GM21447 (cell line): ENCODE data around the gene GSG1L.

ENCODE experiments used
- ATAC-seq: cut with Tn5 transposase; IDR thresholded peaks from one replicate; pipeline ENCODE4 v1.9.1; 2021; ENCODE audit not compliant: unreplicated experiment

Gene GSG1L

DNA sequence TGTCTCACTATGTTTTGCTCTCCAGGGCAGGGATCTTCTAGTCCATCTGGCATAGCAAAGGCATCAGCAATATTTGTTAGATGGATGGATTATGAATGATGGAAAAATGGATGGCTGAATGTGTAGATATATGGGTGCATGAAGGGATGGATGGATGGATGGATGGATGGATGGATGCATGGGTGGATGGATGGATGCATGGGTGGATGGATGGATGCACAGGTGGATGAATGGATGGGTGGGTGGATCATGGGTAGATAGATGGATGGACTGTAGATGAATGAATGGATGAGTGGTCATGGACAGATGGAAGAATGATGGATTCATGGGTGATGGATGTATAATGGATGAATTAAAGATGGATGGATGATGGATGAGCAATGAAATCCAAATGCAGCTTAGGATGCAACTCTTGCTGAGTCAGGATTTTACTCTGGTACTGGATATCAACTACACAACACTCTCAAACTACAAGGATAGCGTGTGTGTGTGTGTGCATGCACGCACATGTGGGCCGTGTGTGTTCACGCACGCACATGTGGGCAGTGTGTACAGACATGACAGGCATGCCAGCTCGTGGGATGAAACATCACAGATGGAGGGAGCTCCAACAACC is 34.0 kb downstream of the GSG1L start:
- no peak for ATAC-seq

DNA sequence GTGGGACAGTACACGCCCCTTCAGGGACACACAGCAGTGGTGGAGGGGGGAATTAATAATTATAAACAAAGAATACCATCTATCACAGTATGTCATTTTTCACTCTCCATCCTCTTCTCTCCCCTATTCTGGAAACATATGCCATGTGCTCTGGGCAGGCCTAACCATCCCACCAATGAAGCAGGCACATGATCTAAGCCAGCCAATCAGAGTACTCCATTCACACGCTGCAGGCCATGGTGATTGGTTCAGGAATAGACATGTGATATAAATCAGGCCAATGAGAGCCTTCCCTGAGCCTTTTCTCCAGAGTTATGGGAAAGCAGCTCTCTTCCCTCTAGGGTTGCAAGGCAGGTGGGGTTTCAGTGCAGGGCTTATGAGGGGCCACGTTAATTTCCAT is 36.5 kb downstream of the GSG1L start:
- ATAC-seq, result no peak

DNA sequence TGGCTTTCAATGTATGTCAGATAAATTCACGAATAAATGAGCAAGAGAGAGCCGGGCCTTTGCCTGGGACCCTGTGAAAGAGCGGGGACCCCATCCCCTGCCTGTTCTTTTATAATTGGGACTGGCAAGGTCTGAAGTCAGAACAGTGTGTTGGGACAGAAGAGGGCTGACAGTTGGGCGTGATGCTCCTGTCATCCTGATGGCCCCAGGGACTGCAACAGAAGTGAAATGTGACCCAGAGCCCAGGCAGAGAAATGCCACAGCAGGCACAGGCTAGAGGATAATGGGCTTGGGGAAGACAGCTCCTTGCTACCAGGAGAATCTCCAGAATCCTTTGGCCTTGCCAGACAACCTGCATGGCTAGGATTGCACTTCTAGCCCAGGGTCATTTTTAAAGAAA is 37.9 kb downstream of the GSG1L start:
- ATAC-seq, result no peak

DNA sequence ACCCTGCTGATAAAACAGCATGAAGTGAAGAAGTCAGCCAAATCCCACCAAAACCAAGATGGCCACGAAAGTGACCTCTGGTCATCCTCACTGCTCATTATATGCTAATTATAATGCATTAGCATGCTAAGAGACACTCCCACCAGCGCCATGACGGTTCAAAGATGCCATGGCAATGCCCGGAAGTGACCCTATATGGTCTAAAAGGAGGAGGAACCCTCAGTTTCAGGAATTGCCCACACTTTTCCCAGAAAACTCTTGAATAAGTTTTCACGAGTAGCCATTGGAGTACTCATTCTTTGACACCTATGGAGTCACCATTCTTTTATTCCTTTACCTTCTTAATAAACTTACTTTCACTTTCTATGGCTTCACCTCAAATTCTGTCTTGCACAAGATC is 44.3 kb downstream of the GSG1L start:
- ATAC-seq, result no peak

DNA sequence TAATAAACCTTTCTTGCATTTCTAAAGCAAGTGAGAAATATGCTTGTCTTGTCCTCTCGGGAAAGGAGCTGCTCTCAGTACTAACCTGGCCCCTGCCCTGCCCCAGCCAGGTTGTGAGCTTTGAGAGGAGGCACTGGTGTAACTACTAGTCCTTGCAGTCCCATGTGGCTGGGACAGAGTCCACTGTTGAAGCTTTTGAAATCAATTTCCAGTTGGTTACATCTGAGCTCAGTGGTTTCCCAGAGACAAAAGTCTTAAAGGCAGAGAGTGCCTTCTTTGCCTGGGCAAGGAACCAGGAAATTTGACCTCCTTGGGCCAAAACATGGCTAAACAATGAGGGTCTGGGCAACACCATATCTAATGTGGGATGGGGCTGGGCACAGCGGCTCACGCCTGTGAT is 48.7 kb downstream of the GSG1L start:
- ATAC-seq, result no peak

DNA sequence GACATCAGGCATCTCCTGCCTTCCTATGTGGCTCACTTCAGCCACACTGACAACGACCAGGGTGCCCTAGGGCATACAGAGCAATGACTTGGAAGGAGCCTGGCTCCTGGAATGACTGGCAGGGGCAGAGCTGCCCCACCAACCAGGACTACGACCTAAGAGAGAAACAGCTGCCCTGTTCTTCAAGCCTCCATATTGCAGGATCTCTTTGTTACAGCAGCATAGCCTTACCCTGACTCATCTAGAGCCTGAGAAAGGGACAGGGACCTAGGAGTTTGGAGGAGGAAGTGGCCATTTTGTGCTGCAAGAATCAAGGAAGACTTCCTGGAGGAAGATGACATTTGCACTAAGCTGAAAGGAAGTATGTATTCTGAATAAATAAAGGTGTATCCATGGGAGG is 49.6 kb downstream of the GSG1L start:
- ATAC-seq, result no peak

DNA sequence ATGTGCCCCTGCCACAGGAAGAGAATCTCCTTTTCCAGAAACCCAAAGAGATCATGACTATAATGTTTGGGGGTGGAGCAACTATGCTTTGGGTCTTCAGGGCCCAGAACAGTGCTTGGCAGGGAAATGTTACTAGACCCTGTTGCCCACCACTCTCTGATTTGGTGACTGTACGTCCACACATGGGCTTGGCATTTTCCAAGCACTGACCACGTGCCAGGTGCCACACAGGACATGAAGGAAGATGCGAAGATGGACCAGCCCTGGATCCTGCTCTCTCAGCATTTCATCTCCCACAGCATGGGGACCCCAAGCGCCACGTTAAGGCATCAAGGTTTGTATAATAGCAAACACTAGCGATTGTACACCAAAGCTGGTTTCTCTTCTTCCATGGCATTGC is 50.1 kb downstream of the GSG1L start:
- no peak for ATAC-seq

DNA sequence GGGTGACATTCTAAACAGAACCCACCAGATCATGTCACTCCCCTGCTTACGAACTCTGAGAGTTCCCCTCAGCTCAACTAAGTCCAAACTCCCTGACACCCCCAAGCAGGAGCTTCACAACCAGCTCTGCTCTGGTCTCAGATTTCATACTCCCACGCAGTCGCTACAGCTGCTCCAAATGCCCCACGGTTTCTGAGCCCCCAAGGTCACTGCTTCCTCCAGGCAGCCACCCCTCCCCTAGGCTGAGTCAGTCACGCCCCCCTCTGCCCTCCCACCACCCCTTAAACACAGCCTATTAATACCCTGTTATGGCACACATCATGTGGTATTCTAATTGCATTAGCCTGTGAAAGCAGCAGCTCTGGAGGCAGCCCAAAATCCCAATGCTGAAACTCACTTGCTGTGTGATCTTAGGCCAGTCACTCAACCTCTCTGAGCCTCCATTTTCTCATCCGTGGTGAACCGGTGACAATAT is 51.5 kb downstream of the GSG1L start:
- no peak for ATAC-seq

DNA sequence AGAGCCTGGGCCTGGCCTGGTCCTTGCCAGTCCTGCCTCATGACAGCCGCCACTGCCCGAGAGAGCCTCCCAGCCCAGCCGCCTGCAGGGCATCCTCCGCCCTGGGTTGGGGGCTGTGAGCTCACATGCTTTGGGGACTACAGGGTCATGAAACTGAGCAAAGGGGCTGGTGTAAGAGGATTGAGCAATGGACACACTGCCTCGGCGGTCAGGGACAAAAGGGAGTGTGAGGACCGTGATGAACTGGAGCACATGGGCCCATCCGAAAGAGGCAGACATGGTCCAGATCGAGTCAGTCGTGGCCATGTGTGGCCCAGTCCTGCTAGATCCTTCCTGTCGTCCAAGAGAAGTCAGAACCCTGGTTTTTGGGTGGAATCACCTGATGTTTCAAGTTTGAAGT is 52.3 kb downstream of the GSG1L start:
- ATAC-seq, result no peak

DNA sequence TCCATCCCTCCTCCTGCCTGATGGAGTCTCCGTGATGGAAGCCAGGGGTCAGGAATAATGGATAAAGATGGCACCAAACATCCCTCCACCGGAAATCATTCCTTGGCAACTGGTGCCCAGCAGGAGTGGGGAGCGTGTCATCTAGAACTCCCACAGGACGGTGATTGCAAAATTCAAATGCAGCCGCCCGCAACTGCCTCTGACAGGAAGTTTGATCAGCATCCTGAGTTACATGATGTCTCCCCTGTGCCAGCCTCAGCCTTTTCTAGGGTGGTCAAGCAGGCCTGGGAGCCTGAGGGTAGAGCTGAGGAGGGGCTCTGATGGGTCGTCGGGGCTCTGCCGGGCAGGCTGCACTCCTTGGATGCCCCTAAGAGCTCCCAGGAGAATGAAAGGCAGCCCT is 52.8 kb downstream of the GSG1L start:
- ATAC-seq, result no peak

DNA sequence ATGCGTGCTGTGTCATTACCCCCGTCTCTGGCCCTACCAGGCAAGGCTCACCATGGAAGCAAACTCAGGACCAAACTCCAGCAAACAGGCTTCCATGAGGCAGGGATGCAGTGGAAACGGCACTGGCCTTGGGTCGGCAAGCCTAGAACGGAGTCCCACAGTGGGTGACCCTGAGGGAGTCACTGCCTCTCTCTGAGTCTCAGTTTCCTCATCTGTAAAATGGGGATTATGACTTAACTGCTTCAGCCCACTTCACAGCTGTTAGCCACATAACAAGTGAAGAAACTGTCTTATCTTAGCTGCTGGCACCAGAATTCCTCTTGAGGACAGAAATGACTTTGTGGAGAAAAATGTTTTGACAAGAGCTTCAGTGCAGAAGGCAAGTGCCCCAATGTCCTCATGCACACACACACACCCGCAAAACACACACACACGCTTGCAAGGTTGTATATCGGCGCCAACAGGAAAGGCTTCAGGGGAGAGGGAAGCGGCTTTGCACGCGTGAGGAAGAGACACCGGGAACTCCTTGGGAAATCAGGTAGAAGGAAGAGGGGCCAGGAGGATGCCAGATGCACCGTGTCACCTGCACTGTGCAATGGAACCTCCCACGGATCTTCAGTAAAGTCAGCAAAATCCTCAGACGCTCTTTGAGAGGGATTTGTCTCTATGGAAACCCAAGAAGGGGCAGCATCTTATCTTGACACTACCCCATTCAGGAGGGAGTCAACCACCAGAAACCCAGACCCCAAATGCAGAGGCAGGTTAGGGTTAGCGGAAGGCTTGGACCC is 53.7 kb downstream of the GSG1L start:
- ATAC-seq, result no peak

DNA sequence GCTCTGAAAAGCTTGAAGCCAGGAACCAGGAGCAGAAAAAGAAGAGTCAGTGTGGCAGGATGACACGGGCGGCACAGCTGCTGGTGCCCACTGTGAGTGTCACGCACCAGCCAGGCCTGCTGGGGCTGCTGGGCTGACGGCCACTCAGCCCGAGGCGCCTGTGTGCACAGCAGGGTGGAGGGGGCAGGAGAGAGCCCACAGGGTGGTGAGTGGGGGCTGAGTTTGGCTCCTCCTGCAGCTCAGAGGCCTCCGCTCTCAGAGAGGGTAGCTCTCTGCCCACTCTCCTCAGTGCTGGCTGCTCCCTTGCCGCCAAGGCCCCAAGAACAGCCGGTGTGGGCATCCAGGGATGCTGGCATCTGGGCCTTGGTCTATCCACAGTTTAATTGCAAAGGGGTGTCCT is 59.6 kb downstream of the GSG1L start:
- ATAC-seq, result no peak

DNA sequence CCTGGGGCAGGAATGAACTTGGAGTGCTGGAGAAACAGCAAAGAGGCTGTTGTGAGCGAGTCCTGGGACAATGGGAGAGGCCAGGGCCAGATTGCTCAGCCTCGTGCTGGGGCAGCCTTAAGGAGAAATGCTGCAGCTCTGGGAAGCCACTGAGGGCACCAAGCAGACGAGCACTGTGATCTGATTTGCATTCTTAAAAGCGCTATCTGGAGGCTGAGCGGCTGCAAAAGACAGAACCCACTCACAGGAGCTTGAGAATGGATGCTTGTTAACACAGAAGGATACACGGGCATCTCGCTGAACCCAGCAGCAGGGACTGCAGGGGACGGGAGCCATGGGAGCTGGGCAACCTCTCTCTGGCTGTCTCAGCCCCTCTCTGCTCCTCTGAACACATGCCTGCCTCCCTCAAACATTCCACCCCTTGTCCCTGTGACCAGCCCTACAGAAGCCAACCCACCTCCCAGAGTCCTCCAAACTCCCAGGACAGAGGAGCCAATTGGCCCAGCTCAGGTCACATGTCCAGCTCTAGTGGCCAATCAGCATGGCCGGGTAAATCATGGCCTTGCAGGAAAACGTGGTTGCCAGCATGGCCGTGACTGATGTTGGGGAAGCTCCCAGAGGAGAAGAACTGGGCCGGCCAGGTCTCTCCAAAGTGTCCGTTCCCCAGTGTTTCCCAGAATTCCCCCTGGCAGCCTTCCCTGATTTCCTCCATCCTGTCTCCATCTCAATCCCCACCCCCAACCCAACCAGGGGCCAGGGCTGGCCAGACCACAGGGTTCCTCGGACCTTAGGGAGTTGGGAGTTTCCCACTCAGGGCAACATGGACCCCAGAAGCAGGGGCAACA is 60.3 kb downstream of the GSG1L start:
- no peak for ATAC-seq

DNA sequence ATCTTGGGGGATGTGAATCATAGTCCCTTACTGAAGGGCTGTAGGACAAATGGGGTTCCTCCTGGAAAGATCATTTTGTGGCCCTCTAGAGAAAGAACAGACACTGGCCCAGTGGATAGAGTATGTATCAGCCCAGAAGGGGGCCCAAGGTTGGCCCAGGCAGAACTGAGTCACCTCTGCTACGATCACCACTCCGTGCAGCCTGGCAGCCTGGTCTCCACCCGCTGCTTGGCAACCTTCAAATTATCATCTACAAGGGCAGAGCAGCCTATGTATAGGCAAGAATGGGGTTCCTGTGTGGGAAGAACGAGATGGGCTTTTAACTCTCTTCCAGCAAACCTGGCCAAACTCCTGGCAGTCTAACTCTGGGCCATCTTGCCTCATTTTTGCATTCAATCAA is 61.9 kb downstream of the GSG1L start:
- ATAC-seq, result no peak

DNA sequence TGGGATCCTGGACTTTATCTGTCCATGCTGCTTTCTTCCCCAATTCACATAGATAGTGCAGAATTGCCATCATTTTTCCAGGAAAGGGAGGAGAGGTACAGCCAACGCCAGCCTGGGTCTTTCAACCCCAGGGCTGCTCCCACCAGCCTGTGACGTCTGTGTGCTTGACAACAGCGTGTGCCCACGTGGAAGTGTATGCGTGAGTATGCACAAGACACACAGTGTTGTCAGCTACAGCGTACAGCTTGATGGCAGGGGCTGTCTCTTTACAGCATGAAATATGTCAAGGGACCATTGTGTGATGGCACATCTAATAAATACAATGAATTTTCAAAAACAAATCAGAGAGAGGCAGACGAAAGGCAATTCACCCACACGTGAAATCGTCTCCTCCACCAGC is 62.3 kb downstream of the GSG1L start:
- no peak for ATAC-seq

DNA sequence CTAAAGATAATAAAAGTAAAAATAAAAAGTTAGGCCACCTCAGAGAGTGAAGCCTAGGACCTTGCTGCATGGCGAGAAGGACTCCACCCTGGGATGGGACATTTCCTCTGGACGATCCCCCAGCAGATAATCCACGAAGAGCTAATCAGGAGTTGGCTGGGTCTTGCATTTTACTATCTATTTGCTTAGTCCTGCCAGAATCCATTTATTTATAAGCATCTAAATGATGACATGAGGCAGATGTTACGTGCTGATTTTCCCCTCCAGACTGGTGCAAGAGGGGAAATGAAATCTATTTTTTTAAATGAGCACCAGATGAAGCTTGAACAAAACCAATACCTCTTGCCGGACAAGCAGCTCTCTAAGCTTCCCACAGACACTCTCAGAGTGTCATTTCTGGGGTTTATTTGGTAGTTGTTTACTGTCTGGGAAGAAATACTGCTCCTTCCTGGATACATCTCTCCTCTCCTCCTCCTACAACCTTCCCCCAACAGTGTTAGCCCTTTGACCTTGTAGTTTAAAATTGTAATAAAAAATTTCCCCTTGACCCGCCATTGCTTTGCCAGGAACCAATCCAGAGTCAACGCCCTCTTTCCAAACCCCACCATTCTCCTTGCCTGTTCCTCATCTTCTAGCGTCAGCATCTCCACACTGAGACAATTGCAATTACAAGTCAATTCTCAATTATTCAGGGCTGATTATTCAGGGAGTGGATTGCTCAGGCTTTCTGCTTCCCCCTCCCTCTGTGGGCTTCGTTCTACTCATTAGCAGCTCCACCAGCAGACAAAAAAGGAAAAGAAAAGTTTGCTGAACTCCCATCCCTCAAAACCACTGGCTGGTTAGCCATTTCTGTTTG is 63.0 kb downstream of the GSG1L start:
- ATAC-seq, result no peak

DNA sequence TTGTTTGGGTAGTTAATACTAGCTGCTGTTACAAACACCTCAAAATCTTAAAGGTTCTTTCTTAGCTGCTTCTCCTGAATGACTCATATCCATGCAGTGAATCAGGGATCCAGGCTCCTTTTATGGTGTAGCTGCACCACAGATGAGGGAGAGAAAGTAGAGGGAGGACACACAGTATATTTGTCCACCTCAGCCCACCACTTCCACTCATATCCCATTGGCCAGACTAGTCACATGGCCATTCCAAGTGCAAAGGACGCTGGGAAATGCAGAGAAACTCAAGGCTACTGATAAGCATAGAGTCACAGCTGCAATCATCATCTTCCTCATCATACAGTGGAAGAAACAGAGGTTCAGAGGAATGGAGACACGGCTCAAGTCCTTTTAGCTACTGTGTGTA is 63.8 kb downstream of the GSG1L start:
- ATAC-seq, result no peak

DNA sequence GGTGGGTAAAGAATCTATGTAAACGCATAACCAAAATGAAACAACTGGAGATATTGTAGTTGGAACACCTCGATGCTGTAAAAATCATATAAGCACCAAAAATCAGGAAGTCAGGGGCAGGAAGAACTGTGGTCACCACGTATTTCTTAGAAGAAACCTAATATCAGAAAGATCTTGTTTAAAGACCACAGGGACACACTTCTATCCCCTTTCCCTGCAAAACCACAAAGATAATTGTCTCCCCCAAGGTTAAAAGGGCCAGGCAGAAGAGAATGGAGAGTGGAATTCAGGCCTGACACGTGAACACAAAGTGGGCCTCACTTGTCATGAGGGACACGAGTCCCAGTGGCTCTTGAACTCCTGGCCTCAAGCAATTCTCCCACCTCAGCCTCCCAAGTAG is 68.1 kb downstream of the GSG1L start:
- ATAC-seq, result no peak

DNA sequence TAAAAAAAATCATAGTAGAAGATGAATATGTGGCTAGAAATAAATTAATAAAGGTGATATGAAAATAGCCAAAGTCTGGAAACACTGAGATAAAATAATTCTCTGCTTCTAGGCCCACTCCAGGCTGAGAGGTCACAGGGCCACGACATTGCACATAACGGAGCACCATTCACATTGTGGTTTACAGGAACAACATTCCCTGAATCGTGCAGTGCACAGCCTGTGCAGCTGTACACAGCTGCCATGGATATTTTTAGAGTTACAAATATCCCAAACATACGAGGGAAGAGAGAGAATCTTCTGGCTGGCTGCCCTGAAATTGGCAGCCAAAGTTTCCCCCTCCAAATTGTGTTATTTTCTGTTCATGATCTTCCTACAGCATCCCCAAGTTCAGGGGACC is 68.8 kb downstream of the GSG1L start:
- ATAC-seq, result no peak

DNA sequence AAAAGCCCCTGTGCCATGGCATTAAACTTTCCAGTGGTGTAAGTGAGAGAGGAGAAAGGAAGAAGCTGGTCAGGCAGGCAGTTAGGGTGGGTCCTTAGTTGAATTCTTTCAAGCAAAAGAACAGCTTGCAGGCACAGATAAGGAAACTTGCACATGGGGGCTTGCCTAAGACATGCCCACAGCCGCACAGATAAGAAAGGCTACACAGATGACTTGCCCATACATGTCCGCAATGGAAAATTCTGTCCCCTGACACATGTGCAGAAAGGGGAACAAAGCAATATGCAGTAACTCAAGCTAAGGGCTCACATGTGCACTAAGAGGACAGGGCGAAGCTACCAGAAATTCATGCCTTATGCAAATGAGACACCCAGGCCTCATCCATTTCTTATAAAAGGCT is 69.9 kb downstream of the GSG1L start:
- ATAC-seq, result no peak

DNA sequence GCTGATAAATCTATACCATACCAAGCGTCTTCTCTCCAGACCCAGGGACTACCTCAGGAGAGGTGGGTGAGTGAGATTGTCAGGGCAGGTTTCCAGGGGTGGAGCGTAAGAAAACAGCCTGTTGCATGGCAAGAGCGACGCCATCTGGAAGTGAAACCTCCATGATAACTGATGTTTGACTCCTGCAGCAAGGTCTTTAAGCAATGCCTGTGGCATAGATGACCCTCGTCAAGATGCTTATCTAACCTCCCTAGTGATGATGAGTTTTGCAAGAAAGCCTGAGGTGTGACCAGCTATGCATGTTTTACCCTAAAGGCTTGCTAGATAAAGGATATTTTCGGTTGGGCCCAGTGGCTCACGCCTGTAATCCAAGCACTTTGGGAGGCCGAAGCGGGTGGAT is 71.6 kb downstream of the GSG1L start:
- no peak for ATAC-seq
